COLO829 (cell line): ENCODE measurements around the gene ABCA13.
A peak's percentile ranks its signal among the peaks of the same experiment; 100 is the strongest.

Experiments used
- DNase-seq: peaks from one replicate; pipeline ENCODE4 v3.0.0; 2012; ENCODE audit warnings: low spot score

ABCA13 gene

DNA sequence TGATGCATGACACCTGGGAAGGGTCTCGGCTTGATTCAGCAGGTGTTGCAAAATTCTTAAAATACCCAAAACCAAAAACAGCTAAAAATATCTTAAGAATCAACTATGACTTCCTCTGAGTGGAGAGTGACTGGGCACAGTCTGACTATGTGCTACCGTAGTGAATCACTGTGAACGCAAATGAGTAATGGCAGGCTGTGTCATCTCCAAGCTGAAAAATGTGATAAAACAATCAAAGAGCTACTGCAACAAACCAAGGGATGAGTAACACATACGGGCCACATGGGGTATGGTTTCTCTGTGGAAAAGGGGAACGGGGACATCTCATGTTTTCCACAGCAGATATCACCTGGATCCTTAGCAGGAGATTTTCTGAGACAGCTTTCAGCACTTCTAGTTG is 127.5 kb downstream of the ABCA13 start:
- DNase-seq, result no peak

DNA sequence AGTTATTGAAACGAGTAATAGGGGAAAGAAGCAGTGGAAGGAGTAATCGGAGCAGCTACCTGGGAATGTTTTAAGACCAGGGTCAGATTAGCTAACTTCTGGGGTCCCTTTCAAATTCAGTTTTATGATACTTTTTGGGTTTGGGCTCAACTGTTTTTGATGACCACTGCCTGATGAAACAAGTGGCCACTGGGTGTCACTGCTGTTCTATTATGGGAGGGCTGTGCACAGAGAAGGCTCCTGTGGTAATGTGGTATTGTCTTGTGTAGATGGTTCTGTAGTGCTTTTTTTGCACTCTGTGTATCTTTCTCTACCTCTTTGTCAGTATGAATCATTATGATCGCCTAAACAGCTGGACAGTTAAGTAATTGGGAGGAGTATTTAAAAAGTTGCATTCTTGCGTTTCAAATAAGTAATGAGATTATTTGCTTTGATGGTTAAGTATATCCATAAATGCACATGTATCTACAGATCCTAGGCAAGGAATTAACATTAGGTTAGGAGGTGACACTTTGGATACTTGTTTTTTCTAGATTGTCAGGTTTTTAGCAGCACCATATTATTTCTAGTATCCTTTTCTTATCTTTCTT is 128.4 kb downstream of the ABCA13 start:
- peak; percentile 82 for DNase-seq

DNA sequence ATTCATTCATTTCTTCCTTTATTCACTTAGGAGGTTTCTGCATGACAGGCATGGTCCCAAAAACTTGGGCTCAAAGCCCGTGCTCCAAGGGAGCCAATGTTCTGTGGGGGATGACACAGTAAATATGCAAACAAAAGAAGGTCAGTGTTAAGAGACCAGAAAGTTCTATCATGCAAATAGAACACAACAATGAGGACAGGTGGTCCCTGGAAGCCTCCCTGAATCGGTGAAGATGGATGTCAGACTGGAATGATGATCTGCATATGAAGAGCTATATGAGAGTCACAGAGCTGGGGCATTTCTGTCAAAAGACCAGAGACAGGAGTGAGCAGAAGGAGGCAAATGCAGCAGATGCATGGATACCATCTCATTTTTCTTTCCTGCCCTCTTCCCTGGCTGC is 129.0 kb downstream of the ABCA13 start:
- no peak for DNase-seq

DNA sequence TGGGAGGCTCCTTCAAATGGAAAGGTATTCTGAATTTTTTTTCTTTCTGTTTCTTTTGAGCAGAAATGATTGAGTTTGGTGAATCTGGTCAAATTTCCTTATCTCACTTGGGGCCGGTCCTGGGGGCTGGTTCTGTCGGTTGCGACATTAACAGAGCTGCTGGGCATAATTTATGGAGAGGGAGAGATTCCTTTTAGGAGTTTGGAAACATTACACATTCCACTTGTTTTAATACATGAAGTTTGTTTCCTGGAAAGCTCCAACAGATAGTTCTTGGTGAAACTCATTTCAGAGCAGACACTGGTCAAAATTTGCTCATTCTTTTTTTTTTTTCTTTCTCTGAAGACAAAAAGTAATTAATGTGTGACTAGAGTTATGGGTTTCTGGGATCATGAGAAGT is 129.9 kb downstream of the ABCA13 start:
- DNase-seq, result no peak

DNA sequence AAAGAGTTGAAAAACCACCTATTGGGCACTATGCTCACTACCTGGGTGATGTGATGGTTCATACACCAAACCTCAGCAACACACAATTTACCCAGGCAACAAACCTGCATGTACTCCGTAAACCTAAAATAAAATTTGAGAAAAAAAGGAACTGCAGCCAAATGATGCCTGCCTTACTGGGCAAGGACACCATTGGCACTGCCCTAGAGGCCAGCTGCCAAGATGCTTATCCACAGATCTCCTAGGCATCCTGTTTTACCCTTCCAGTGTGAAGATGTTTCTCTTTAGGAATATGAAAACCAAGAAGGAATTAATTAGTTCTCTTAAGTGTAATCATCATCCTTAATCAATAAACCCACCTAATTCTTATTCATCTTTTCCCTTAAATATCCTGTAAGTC is 133.4 kb downstream of the ABCA13 start:
- DNase-seq, result no peak

DNA sequence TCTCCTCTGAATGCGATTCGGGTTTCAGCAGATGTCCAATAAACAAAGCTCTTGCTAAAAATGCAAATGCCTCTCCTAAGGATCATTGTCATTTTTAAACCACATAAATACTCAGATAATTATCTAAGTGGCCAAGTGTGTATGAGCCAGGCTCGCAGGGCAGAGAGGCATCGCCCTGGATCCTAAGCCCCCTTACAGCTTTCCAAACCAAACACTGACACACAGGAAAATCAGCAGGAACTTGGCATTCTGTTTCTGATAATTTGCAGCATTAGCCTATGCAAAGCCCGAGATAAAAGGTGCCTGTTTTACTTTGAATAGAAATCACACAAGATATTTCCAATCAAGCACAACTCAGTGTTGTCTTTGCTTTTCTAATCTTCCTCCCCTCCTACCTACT is 134.4 kb downstream of the ABCA13 start:
- DNase-seq, result no peak

DNA sequence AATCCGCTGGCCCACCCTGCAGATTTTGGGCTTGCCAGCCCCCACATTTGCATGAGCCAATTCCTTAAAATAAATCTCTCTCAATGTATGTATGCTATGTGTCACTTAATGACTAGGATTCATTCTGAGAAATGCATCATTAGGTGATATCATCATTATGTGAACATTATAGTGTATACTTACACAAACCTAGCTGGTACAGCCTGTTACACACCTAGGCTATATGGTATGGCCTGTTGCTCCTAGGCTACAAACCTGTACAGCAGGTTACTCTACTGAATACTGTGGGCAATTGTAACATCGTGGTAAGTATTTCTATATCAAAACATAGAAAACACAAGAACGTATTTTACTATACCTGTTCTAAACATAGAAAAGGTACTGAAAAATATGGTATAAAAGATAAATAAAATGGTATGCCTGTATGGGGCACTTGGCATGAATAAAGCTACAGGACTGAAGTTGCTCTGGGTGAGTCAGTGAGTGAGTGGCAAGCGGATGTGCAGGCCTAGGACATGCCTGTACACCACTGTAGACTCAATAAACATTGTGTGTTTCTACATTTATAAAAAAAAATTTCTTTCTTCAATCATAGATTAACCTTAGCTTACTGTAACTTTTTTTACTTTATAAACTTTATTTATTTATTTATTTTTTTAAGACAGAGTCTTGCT is 135.9 kb downstream of the ABCA13 start:
- DNase-seq, result no peak

DNA sequence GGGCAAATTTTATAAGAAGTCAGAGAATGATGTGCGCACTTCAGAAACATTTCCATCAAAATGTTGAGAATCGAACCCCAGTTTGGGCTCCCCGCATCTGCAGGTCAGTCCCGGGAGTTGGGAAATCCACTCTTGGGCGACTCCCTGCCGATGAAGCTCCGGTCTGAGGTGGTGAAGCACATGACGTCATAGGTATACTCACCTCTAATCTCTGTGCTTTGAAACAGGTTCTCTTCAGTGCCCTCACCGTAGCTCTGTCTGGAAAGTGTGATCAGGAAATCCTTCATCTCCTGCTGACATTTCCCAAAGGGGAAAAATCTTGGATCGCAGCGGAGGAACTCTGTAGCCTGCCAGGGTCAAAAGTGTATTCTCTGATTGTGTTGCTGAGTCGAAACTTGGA is 138.5 kb downstream of the ABCA13 start:
- DNase-seq, result no peak

DNA sequence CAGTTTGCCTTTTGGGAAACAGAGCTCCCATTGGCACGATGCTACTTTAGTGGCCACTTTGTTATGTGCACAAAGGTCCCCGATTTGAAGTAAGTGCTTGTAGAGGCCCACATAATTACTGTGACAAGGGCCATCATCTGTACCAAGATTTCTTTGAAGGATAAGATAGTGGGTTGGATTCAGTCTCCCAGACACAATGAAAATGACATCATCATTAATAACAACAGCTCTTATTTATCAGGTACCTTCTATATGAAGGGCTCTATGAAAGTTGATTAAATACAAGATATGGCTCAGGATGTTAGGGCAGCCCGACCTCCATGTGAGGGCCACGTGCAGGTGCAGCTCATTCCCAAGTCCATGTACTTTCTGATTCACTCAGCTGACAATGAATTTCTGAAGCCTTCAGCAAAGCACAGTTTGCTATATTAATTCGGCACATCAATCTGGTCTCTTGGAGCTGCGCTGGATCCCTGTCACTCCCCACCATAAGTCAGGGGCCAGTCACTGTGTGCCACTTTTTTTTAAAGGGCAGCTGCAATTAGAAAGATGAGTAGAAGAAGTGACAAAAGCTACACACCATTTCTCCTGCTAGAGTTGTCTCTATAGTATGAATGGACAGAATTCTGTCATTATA is 140.3 kb downstream of the ABCA13 start:
- DNase-seq, result no peak

DNA sequence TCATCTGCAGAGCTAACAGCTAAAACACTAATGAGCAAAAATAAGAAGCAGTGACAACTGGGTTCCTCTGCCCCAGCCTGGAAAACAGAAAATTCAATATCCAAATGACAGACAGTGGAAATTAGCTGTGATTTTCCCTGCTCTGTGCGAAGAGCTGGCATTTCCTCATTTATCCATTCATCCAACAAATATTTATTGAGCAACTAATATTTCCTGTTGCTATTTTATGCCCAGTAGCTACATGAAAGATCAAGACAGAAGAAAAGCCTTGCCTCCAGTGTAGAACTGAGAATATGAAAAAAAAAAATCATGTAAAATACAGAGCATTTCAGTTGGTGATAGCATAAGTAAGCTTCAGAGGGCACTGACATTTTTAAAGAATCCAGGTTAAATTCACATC is 140.9 kb downstream of the ABCA13 start:
- DNase-seq, result no peak

DNA sequence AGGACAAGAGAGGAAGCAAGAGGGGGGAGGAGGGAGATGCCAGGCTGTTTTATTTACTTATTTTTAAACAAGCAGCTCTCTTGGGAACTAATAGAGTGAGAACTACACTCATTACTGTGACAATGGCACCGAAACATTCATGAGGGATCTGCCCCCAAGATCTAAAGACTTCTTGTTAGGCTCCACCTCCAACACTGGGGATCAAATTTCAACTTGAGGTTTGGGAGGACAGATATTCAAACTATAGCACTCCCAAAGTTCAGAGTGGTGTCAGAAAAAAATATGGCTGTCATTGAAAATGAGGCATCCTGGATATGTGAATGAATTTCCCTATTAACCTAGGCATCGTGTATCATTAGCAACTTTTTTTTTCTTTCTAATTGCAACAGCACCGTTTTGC is 145.5 kb downstream of the ABCA13 start:
- no peak for DNase-seq

DNA sequence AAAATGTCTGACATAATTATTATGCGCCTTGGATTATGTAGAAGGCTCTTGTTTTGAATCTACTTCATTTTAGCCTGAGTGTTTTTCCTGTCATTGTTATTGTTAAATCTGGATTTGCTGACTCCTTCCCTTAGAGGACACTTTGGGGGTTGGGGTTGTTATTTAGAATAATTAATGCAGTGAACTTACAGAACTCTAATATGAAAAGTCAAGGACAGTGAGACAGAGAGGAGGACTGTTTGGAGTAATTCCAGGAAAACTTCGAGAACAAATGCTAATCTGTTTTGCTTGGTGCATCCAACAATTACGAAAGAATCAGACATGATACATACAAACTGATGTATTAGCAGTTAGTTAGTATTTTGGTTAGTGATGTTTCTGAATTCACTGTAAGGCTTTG is 146.1 kb downstream of the ABCA13 start:
- DNase-seq, result peak; percentile 45

DNA sequence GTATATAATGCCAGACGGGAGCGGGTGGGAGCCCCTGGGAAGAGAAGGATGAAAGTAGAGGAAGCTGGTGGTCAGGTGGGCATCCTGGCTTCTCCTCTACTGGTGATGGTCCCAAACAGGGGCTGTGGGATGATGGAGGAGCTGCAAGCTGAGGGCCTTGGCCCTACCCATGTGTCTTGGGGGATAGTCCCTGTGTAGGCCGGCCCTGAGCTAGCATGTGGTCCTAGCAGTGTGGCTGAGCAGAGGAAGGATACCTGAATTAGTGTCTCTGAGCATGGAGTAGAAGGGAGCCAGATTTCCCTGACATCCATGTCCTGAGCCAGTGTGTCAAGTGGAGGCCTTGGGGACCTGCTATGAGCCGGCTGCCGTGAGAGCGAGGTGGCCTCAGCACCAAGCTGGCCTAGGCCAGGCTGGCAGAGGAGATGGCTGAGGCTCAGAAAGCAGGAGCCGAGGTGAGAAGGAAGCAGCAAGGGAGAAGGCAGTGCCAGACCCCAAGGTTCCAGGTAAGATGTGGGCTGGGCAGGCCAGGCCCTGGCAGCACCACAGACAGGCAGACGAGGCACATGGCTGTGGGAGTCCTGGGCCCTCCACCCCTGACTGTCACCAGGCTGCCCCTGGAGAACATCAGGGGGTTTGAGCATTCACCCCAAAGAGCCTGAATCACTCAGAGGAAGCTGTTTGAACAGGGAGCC is 150.2 kb downstream of the ABCA13 start:
- DNase-seq, result no peak

DNA sequence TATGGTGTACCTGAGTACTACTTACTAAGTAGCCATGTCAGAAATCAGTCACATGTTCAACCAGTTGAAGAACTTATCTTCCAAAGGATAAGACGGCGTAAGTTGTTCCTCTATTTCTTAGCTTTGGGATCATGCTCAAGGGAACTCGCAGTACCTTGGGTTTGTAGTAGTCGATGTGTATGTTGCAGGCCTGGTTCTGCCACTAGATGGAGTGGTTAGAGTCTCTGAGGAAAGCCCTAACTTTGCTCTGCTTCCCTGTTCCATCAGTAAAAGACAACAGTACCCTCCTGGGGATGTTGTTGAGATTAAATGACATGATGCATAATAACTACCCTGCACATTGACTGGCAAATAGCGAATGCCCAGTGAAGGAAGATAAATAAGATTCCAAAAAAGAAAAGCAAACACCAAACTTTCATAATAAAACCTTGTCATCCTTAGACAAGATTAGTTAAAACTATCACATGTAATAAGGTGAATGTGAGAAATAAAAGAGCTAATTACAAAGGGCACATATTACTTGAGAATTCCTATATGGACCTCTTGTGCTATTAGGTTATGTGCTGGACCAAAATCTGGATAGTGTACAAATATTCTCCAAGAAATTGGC is 165.9 kb downstream of the ABCA13 start:
- peak; percentile 54 for DNase-seq

DNA sequence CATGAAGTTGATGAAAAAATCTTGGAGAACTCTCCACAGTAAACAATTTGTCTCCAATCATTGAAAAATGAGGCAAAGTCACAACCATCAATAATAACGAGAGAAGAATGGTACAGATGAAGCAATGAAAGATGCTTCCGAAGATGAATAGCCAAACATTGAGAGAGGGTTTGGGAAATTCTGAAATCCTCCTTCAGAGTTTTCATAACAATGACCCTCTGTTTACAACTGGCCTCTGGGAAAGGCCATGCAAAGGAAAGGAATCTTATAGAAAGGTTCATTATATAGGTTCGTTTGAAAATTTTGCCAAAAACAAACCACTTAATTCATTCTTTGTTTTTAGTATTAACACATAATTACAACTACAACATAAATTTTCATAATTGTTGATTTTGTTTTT is 166.5 kb downstream of the ABCA13 start:
- DNase-seq, result peak; percentile 80

DNA sequence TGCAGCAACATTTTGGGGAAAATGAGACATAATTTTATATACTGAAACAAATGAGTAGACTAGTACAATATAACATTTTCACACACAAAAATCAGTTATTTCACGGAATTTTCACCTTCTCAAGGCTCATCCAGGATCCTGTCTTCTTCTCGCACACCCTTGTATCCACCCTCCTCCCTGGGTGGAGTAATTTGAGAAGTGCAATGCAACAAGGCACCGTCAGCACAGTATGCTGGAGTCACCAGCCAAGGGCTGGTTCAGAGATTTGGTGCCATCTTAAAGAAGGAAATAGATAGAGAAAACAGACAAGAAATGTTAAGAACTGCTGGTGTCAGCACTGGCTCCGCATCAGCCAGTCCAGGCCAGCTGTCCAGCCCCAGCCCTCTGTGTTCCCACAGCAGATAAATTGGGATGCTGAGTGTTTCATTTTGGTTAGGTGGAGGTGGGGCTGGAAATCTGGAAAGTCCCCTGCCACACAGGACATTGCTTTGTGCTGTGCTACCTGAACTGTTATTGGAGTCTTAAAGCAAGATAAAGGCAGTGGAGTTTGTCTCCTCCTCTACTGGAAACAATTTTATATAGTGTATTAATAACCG is 176.1 kb downstream of the ABCA13 start:
- DNase-seq, result no peak

DNA sequence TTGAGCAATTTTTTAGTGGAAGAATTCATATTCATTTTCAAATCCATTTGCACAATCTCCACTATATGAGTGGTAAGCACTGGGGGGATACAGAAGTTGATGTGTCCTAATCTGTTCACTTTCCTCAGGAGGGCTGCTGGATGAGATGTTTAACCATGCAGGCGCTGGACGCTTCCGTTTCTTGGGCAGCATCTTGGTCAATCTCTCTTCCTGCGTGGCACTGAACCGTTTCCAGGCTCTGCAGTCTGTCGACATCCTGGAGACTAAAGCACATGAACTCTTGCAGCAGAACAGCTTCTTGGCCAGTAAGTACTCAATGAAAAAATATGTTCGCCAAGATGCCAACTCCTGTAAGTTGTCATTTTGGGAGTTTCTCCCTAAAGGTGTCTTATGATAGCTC is 179.3 kb downstream of the ABCA13 start:
- no peak for DNase-seq

DNA sequence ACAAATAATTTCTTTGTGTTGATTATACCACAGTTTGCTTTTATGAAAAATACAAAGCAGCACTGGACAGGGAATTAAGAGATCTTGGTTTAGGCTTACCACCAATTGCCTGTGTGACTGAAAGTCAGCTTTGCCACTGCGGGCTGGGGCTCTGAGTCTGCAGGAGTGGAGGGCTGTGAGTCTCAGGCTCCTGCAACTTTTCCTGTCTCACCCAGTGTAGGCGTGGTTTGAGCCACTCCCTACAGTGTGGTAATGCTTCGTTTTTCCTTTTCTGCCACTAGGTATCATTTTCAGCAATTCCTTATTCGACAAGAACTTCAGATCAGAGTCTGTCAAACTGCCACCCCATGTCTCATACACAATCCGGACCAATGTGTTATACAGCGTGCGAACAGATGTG is 180.6 kb downstream of the ABCA13 start:
- no peak for DNase-seq

DNA sequence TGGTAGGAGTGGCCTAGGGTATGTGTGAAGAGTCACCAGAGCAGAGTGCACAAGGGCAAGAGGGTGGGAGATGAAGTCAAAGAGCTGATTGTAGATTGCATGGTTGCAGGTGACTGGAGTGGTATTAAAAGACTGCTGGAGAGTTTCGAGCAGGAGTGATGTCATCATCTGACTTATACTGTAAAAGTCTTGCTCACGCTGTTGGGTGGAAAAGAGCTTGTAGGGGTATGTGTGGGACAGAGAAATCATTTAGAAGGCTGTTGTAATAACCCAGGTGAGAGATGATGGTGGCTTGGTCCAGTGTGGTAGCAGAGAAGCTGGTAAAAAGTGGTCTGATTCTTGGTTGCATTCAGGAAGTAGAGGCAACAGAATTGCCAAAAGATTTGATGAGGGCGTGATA is 184.1 kb downstream of the ABCA13 start:
- no peak for DNase-seq

DNA sequence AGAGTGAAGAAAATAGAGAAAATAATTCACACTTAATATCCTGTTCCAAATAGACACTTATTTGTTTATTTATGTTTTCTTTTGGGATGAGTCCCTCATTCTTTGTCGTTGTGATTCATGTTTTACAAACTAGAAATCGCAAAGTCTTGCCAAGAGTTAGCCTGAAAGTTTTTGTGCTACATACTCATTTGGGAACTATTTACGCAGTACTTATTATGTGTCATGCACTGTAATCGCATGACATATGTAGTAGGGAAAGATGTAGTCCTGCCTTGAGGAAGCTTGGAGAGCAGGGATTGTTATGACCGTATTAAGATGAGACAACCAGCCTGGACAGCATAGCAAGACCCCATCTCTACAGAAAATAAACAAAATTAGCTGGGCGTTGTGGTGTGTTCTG is 189.3 kb downstream of the ABCA13 start:
- DNase-seq, result no peak

DNA sequence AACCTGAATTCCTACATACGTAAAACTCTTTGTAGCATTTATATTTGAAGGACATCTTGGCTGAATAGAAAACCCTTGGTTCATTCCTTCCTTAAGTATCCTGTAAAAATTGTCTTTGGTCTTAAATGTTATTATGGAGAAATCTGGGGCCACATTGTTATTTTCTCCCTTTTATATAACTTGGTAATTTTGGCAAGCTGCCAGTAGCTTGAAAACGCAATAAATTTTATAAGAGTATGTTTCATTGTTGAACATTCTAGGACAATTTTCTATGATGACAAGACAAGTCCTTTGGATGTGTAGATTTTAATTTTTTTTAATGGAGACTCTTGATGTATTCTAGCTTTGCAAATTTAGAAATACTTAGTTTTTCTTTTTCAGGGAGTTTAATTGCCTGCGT is 191.9 kb downstream of the ABCA13 start:
- no peak for DNase-seq

DNA sequence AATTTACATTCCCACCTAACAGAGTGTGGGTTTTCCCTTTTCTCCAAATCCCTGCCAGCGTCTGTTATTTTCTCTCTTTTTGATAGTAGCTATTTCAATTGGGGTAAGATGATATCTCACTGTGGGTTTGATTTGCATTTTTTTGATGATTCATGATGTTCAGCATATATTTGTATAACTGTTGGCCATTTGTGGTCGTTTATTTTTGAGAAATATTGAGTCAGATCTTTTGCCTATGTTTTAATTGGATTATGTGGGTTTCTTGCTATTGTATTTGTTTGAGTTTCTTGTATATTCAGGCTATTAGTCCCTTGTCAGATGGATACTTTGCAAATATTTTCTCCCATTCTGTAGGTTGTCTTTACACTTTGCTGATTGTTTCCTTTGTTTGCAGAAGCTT is 193.8 kb downstream of the ABCA13 start:
- no peak for DNase-seq
